ENCODE data around the gene PDP2. TPM values are rescaled to one million over a fixed set of nuclear protein-coding genes. Genes with fewer than 3 reads are reported as not detected.

The PDP2 gene
- total and polyA plus RNA-seq, 2 donors (not counting 3 experiments of a cell fraction or from before 2014, with no cell fraction given), result 4.4 to 9.3 TPM

- intact Hi-C loops (cut with micrococcal nuclease) (no loop called here), dilution Hi-C loops (cut with MboI; ENCODE audit: extremely low pct_ligation_motif_present, low sequenced_read_pairs) (no loop called here)
- no peaks in the 10 kb centered on the region for H3K79me2 ChIP-seq (ENCODE audit: control insufficient read depth, insufficient read depth, low read length)
- TF ChIP-seq GATA2 (IDR thresholded peaks at IDR 0.05; ENCODE audit: insufficient read depth, insufficient read length, low read depth, low read length), result no peak
- TF ChIP-seq MYC (IDR thresholded peaks at IDR 0.05; ENCODE audit: low read depth, low read length), result no peak
- no peak for TF ChIP-seq POLR2AphosphoS5 (IDR thresholded peaks at IDR 0.05; ENCODE audit: insufficient read depth, low read depth, low read length)
- TF ChIP-seq JUN (IDR thresholded peaks at IDR 0.05; ENCODE audit: borderline replicate concordance, insufficient read depth, insufficient read length, low read depth), result no peak
- H3K9me1 ChIP-seq (replicated peaks; ENCODE audit: control insufficient read depth, extremely low read depth, insufficient read depth, low read length), result no peaks in the 10 kb centered on the region
- H3K9me3 ChIP-seq (replicated peaks; ENCODE audit: control insufficient read depth, insufficient read depth, low read length), result no peaks in the 10 kb centered on the region
- BruUV-seq (replicated peaks), result no TSS peak
- no peak overlapping the region for H3K27ac ChIP-seq (ENCODE audit: insufficient read depth, low read depth, low read length)
- H3K4me2 ChIP-seq (ENCODE audit: insufficient read depth, low read length), result no peak overlapping the region
- no peaks in the 10 kb centered on the region for H3K36me3 ChIP-seq (ENCODE audit: control insufficient read depth in 2 of 2, extremely low read depth in 1 of 2, insufficient read depth in 2 of 2, low read length in 2 of 2)
- CTCF ChIA-PET, result interaction anchor here (1.2 to 5.2 kb wide), 5 partner anchors 10 to 106 kb away, joined by 3 to 43 read pairs (median 9); partner anchors contain the start of genes DYNC1LI2 and NAE1
- no peak overlapping the region for H3K4me3 ChIP-seq (replicated peaks in 1 of 3; ENCODE audit: insufficient read depth in 1 of 3, low read depth in 1 of 3, low read length in 3 of 3)
- FAIRE-seq, result no peak
- no peak for DNase-seq (ENCODE audit: low read depth, low spot score)
- POLR2A ChIA-PET, result no interaction called here
- no peaks in the 10 kb centered on the region for H3K27me3 ChIP-seq (ENCODE audit: control insufficient read depth in 2 of 2, insufficient read depth in 2 of 2, low read length in 2 of 2)
- H3K9ac ChIP-seq (replicated peaks; ENCODE audit: extremely low read depth, insufficient read depth, low read length), result no peak overlapping the region
- no peaks in the 10 kb centered on the region for H3K4me1 ChIP-seq (ENCODE audit: control insufficient read depth, extremely low read depth, insufficient read depth, low read length)
- no peaks in the 10 kb centered on the region for H4K20me1 ChIP-seq (replicated peaks; ENCODE audit: control insufficient read depth, extremely low read depth, insufficient read depth, low read length)
- no peak overlapping the region for H2AFZ ChIP-seq (ENCODE audit: low read depth, low read length)
These were observed 22.9 kb upstream of the PDP2 start for GRCh38 chr16:66857437-66857836.

DNA sequence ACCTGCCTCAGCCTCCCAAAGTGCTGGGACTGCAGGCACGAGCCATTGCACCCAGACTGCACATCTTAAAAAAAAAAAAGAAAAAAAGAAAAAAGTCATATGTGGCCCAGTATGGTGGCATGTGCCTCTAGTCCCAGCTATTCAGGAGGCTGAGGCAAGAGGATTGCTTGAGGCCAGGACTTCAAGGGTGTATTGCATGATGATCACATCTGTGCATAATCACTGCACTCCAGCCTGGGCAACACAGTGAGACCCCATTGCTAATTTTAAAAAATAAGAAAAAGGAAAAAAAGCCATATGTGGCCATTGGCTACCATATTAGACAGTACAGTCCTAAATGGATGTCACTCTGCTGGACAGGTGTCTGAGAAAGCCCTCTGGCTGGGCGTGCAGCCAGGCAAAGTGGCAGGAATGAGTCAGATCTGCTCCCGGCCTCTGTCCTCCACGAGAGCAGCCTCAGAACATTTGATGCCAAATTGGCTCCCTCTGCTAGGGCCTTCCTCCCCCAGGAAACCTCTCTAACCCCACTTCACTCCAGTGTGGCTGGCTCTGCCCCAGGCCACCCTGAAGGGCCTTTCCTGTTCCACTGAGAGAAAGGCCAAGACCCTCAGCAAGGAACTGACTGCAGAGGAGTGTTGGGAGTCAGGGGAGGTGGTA, 21.4 kb upstream of the PDP2 start:
- Histone ChIP-seq H3K79me2 (ENCODE audit: control insufficient read depth, insufficient read depth, low read length) (no peaks in the 10 kb centered on the region), H3K27me3 (ENCODE audit: control insufficient read depth in 2 of 2, insufficient read depth in 2 of 2, low read length in 2 of 2) (no peaks in the 10 kb centered on the region), H3K9ac (replicated peaks; ENCODE audit: extremely low read depth, insufficient read depth, low read length) (no peak overlapping the region), H3K4me1 (ENCODE audit: control insufficient read depth, extremely low read depth, insufficient read depth, low read length) (no peaks in the 10 kb centered on the region), H4K20me1 (replicated peaks; ENCODE audit: control insufficient read depth, extremely low read depth, insufficient read depth, low read length) (no peaks in the 10 kb centered on the region), H3K4me2 (ENCODE audit: insufficient read depth, low read length) (no peak overlapping the region), H3K27ac (ENCODE audit: insufficient read depth, low read depth, low read length) (no peak overlapping the region), H3K9me1 (replicated peaks; ENCODE audit: control insufficient read depth, extremely low read depth, insufficient read depth, low read length) (no peaks in the 10 kb centered on the region), H3K4me3 (replicated peaks in 1 of 3; ENCODE audit: insufficient read depth in 1 of 3, low read depth in 1 of 3, low read length in 3 of 3) (no peak overlapping the region), H2AFZ (ENCODE audit: low read depth, low read length) (no peak overlapping the region), H3K36me3 (ENCODE audit: control insufficient read depth in 2 of 2, extremely low read depth in 1 of 2, insufficient read depth in 2 of 2, low read length in 2 of 2) (no peaks in the 10 kb centered on the region), H3K9me3 (replicated peaks; ENCODE audit: control insufficient read depth, insufficient read depth, low read length) (no peaks in the 10 kb centered on the region)
- TF ChIP-seq POLR2AphosphoS5 (IDR thresholded peaks at IDR 0.05; ENCODE audit: insufficient read depth, low read depth, low read length) (no peak), FOS (IDR thresholded peaks at IDR 0.05; ENCODE audit: borderline replicate concordance, insufficient read depth, low read length) (peak; percentile 18)
- TF ChIP-seq, protein P1, sequence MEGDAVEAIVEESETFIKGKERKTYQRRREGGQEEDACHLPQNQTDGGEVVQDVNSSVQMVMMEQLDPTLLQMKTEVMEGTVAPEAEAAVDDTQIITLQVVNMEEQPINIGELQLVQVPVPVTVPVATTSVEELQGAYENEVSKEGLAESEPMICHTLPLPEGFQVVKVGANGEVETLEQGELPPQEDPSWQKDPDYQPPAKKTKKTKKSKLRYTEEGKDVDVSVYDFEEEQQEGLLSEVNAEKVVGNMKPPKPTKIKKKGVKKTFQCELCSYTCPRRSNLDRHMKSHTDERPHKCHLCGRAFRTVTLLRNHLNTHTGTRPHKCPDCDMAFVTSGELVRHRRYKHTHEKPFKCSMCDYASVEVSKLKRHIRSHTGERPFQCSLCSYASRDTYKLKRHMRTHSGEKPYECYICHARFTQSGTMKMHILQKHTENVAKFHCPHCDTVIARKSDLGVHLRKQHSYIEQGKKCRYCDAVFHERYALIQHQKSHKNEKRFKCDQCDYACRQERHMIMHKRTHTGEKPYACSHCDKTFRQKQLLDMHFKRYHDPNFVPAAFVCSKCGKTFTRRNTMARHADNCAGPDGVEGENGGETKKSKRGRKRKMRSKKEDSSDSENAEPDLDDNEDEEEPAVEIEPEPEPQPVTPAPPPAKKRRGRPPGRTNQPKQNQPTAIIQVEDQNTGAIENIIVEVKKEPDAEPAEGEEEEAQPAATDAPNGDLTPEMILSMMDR (IDR thresholded peaks at IDR 0.05; ENCODE audit: extremely low read depth in 1 of 2, insufficient read depth in 1 of 2, low read depth in 1 of 2, low read length in 2 of 2), result no peak
- BruUV-seq (replicated peaks), result no TSS peak
- intact Hi-C loops (cut with micrococcal nuclease) (no loop called here), dilution Hi-C loops (cut with MboI; ENCODE audit: extremely low pct_ligation_motif_present, low sequenced_read_pairs) (no loop called here)
- CTCF ChIA-PET, result interaction anchor here (0.8 to 3.0 kb wide), 5 partner anchors 9 to 28 kb away, joined by 3 to 12 read pairs (median 5); partner anchors contain the start of gene NAE1
- peak; percentile 72 for DNase-seq (ENCODE audit: low read depth, low spot score)
- POLR2A ChIA-PET, result interaction anchor here (0.5 to 0.6 kb wide), 2 partner anchors 10 to 1561 kb away, joined by 4 to 9 read pairs; no protein-coding TSS in a partner anchor
- peak; percentile 55 for FAIRE-seq
